ENCODE measurements around the gene CYFIP2.

DNA sequence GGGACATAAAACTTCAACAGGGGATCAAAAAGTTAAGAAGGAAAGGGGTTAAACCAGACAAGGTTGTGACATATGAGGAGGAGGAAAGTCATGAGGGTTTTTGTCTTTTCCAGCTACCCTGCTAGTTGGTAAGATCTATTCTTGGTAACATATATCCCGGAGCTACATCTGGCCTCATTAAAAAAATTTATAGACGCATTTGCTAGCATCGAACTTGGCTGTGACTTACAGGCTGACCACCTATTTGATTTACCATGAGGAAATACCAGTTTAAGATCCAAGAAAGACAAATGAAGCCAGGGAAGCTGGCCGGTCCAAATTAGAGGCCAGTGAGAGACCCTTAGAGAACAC lies 106.5 kb downstream of the CYFIP2 start:
- TF ChIP-seq CTCF (optimal IDR thresholded peaks at IDR 0.05 in 1 of 3, IDR thresholded peaks at IDR 0.05 in 1 of 3, conservative IDR thresholded peaks at IDR 0.05 in 1 of 3; ENCODE audit: extremely low read depth in 1 of 3, insufficient read depth in 2 of 3, low read length in 3 of 3) (no peak), EZH2 (IDR thresholded peaks at IDR 0.05; ENCODE audit: low read length) (no peak)
